Neuronal stem cell (in vitro differentiated cells): ENCODE data around the gene POLD4.
A peak's percentile ranks its signal among the peaks of the same experiment; 100 is the strongest.
"Not testable (repeated sequence)": the region's sequence is repeated elsewhere in the genome, so short reads cannot be mapped to it uniquely, and the experiment has no call there.

Source experiments
- DNase-seq: peaks from one replicate; pipeline ENCODE4 v3.0.0-alpha.2; 2013; ENCODE audit warnings: low spot score
- H2AFZ ChIP-seq: one replicate; pipeline ENCODE4 v1.6.1; 2013; ENCODE audit warnings: mild to moderate bottlenecking, low read length, inconsistent platforms
- H2AK5ac ChIP-seq: 2 replicates; pipeline ENCODE4 v1.6.1; 2013; ENCODE audit warnings: low read depth, mild to moderate bottlenecking, inconsistent platforms, low read length, moderate library complexity, mixed read lengths
- H2BK120ac ChIP-seq: 2 replicates; pipeline ENCODE4 v1.6.1; 2013; ENCODE audit warnings: low read depth, mild to moderate bottlenecking, inconsistent platforms, low read length, moderate library complexity, mixed read lengths
- H2BK12ac ChIP-seq: one replicate; pipeline ENCODE4 v1.6.1; 2013; ENCODE audit warnings: low read length, inconsistent platforms
- H2BK15ac ChIP-seq: 2 replicates; pipeline ENCODE4 v1.6.1; 2013; ENCODE audit warnings: mild to moderate bottlenecking, low read length, inconsistent platforms, mixed read lengths
- H2BK5ac ChIP-seq: one replicate; pipeline ENCODE4 v1.6.1; 2013; ENCODE audit warnings: inconsistent platforms, mild to moderate bottlenecking, low read length, moderate library complexity
- H3K14ac ChIP-seq: one replicate; pipeline ENCODE4 v1.6.1; 2013; ENCODE audit warnings: low read length, inconsistent platforms
- H3K18ac ChIP-seq: 2 replicates; pipeline ENCODE4 v1.6.1; 2013; ENCODE audit warnings: low read length, inconsistent platforms
- H3K23ac ChIP-seq: 2 replicates; pipeline ENCODE4 v1.6.1; 2013; ENCODE audit warnings: low read depth, mild to moderate bottlenecking, mixed read lengths, low read length, inconsistent platforms; ENCODE audit not compliant: poor library complexity
- H3K27ac ChIP-seq: replicated peaks from 3 replicates; pipeline ENCODE4 v1.5.1; 2013; ENCODE audit warnings: low read length, inconsistent platforms
- H3K27me3 ChIP-seq, 3 experiments: 2 replicates each; pipeline ENCODE4 v1.6.1; 2013; ENCODE audit warnings: low read length in 3 of 3, mild to moderate bottlenecking in 2 of 3, inconsistent platforms in 1 of 3, low read depth in 1 of 3, mixed read lengths in 1 of 3, moderate library complexity in 1 of 3; ENCODE audit not compliant: control insufficient read depth in 3 of 3, insufficient read depth in 3 of 3
- H3K36me3 ChIP-seq, 2 donors: replicated peaks in 1 of 2; 2 replicates each; pipeline ENCODE4 v1.6.1; 2013; ENCODE audit warnings: low read length in 2 of 2; ENCODE audit not compliant: control insufficient read depth in 2 of 2, insufficient read depth in 2 of 2
- H3K4ac ChIP-seq: 2 replicates; pipeline ENCODE4 v1.6.1; 2013; ENCODE audit warnings: inconsistent platforms, mild to moderate bottlenecking, low read length, moderate library complexity
- H3K4me1 ChIP-seq, 2 donors: 1 replicate in 1 of 2; 2 replicates in 1 of 2; pipeline ENCODE4 v1.6.1; 2013; ENCODE audit warnings: low read length in 2 of 2, low read depth in 1 of 2; ENCODE audit not compliant: control insufficient read depth in 2 of 2, insufficient read depth in 1 of 2
- H3K4me2 ChIP-seq: one replicate; pipeline ENCODE4 v1.6.1; 2013; ENCODE audit warnings: mild to moderate bottlenecking, low read length, inconsistent platforms; ENCODE audit not compliant: insufficient read depth, poor library complexity, severe bottlenecking
- H3K4me3 ChIP-seq, 2 donors: 2 replicates each; pipeline ENCODE4 v1.5.1; 2013; ENCODE audit warnings: low read length in 2 of 2, mild to moderate bottlenecking in 2 of 2, inconsistent platforms in 1 of 2, moderate library complexity in 1 of 2
- H3K79me1 ChIP-seq: one replicate; pipeline ENCODE4 v1.6.1; 2013; ENCODE audit warnings: low read depth, mild to moderate bottlenecking, inconsistent platforms, low read length, moderate library complexity
- H3K9ac ChIP-seq: one replicate; pipeline ENCODE4 v1.6.1; 2013; ENCODE audit warnings: mild to moderate bottlenecking, low read depth, low read length, inconsistent platforms; ENCODE audit not compliant: poor library complexity
- H3K9me3 ChIP-seq, 2 donors: replicated peaks in 1 of 2; 2 replicates each; pipeline versions ENCODE3 to v1.6.1; 2013; ENCODE audit warnings: low read length in 2 of 2, mild to moderate bottlenecking in 2 of 2, inconsistent platforms in 1 of 2, low read depth in 1 of 2, mixed read lengths in 1 of 2, moderate library complexity in 1 of 2; ENCODE audit not compliant: control insufficient read depth in 2 of 2, insufficient read depth in 1 of 2
- H4K8ac ChIP-seq: one replicate; pipeline ENCODE4 v1.6.1; 2013; ENCODE audit warnings: low read depth, mild to moderate bottlenecking, inconsistent platforms, low read length, moderate library complexity
- H4K91ac ChIP-seq: one replicate; pipeline ENCODE4 v1.6.1; 2013; ENCODE audit warnings: low read length, low read depth, mild to moderate bottlenecking, inconsistent platforms; ENCODE audit not compliant: poor library complexity
- WGBS, 2 donors: extraction: QIAGEN DNeasy Blood & Tissue Kit; methylation state at CpG; one replicate each; pipeline ENCODE4 v1.1.7; 2013; ENCODE audit warnings: missing lambda C conversion rate in 2 of 2, mixed read lengths in 1 of 2; ENCODE audit not compliant: insufficient read length in 2 of 2, insufficient replicate concordance in 1 of 2; ENCODE audit errors: extremely low coverage in 2 of 2; 5-methylcytosine and 5-hydroxymethylcytosine counted together

The POLD4 gene

GRCh38 chr11:67320011-67320410, 33.3 kb downstream of the POLD4 start:
- no peak overlapping the region for H3K18ac ChIP-seq
- no peak for DNase-seq
- H3K79me1 ChIP-seq = no peaks in the 10 kb centered on the region
- no peak overlapping the region for H4K8ac ChIP-seq
- peaks cover 0 to 9% (median 0%) of the 10 kb centered on the region in 3 experiments for H3K27me3 ChIP-seq
- peaks cover 5 to 6% of the 10 kb centered on the region in 2 donors for H3K4me1 ChIP-seq
- no peak overlapping the region for H3K4me2 ChIP-seq
- peaks cover 0 to 1% of the 10 kb centered on the region in 2 donors for H3K36me3 ChIP-seq
- H2AFZ ChIP-seq = no peak overlapping the region
- no peaks in the 10 kb centered on the region for H3K9me3 ChIP-seq
- H2AK5ac ChIP-seq = no peak overlapping the region
- H2BK15ac ChIP-seq = no peak overlapping the region
- no peak overlapping the region for H2BK120ac ChIP-seq
- H2BK12ac ChIP-seq = no peak overlapping the region
- H3K27ac ChIP-seq = no peak overlapping the region
- no CpG with 5 or more reads among the region's 3 CpGs for WGBS, 2 donors
- H3K9ac ChIP-seq = no peak overlapping the region
- no peak overlapping the region for H3K4me3 ChIP-seq
- no peak overlapping the region for H4K91ac ChIP-seq
- no peak overlapping the region for H3K14ac ChIP-seq
- H3K4ac ChIP-seq = no peak overlapping the region
- H3K23ac ChIP-seq = no peak overlapping the region
- H2BK5ac ChIP-seq = no peak overlapping the region

- not testable (repeated sequence) for H4K8ac ChIP-seq, H3K79me1 ChIP-seq, H3K27ac ChIP-seq, H3K9ac ChIP-seq, H3K18ac ChIP-seq, H2BK5ac ChIP-seq, H2BK15ac ChIP-seq, H3K36me3 ChIP-seq, DNase-seq, H2BK12ac ChIP-seq, H3K23ac ChIP-seq, H3K4me2 ChIP-seq, H3K14ac ChIP-seq, H3K4ac ChIP-seq, H3K27me3 ChIP-seq, H3K4me1 ChIP-seq, H2AFZ ChIP-seq, H2AK5ac ChIP-seq, H4K91ac ChIP-seq, H3K9me3 ChIP-seq, H2BK120ac ChIP-seq
- peak overlapping the region in 1 of 2 donors; percentile 88 for H3K4me3 ChIP-seq
- WGBS, 2 donors = no CpG with 5 or more reads among the region's 12 CpGs
Measured at GRCh38 chr11:67318876-67319275, 34.5 kb downstream of the POLD4 start.

- H2AFZ ChIP-seq = peak overlapping the region; percentile 98
- peak overlapping the region; percentile 88 to 90 for H3K4me3 ChIP-seq
- no peak overlapping the region for H2BK12ac ChIP-seq
- H4K91ac ChIP-seq = no peak overlapping the region
- peaks cover 0 to 9% (median 0%) of the 10 kb centered on the region in 3 experiments for H3K27me3 ChIP-seq
- H2AK5ac ChIP-seq = no peak overlapping the region
- no peak overlapping the region for H4K8ac ChIP-seq
- H3K9ac ChIP-seq = peak overlapping the region; percentile 88
- WGBS, 2 donors = no CpG with 5 or more reads among the region's 53 CpGs
- H3K18ac ChIP-seq = peak overlapping the region; percentile 90
- peaks cover 5 to 6% of the 10 kb centered on the region in 2 donors for H3K4me1 ChIP-seq
- no peak overlapping the region for H3K4ac ChIP-seq
- H3K23ac ChIP-seq = peak overlapping the region; percentile 92
- H3K36me3 ChIP-seq = peaks cover 0 to 1% of the 10 kb centered on the region in 2 donors
- H2BK120ac ChIP-seq = no peak overlapping the region
- H2BK15ac ChIP-seq = no peak overlapping the region
- peak overlapping the region; percentile 59 for H2BK5ac ChIP-seq
- H3K27ac ChIP-seq = no peak overlapping the region
- H3K4me2 ChIP-seq = peak overlapping the region; percentile 92
- no peak overlapping the region for H3K14ac ChIP-seq
- no peak for DNase-seq
- no peaks in the 10 kb centered on the region for H3K79me1 ChIP-seq
- H3K9me3 ChIP-seq = no peaks in the 10 kb centered on the region
Measured at GRCh38 chr11:67317888-67318555, 35.3 kb downstream of the POLD4 start.

GRCh38 chr11:67317205-67317887, 36.0 kb downstream of the POLD4 start:
- no peaks in the 10 kb centered on the region for H3K79me1 ChIP-seq
- peak overlapping the region; percentile 96 for H3K27ac ChIP-seq
- H3K9me3 ChIP-seq = no peaks in the 10 kb centered on the region
- H2AFZ ChIP-seq = peak overlapping the region; percentile 98
- H2BK5ac ChIP-seq = peak overlapping the region; percentile 59
- H4K91ac ChIP-seq = no peak overlapping the region
- no peak overlapping the region for H2BK120ac ChIP-seq
- no peak overlapping the region for H4K8ac ChIP-seq
- peak; percentile 99 for DNase-seq
- no peak overlapping the region for H3K14ac ChIP-seq
- H3K4me3 ChIP-seq = peak overlapping the region; percentile 88 to 90
- H2AK5ac ChIP-seq = no peak overlapping the region
- H2BK12ac ChIP-seq = no peak overlapping the region
- peaks cover 3 to 5% of the 10 kb centered on the region in 2 donors for H3K4me1 ChIP-seq
- peak overlapping the region; percentile 92 for H3K4me2 ChIP-seq
- H3K23ac ChIP-seq = peak overlapping the region; percentile 92
- no CpG with 5 or more reads among the region's 55 CpGs for WGBS, 2 donors
- H3K36me3 ChIP-seq = peaks cover 0 to 1% of the 10 kb centered on the region in 2 donors
- H3K4ac ChIP-seq = no peak overlapping the region
- H3K18ac ChIP-seq = peak overlapping the region; percentile 97
- H3K9ac ChIP-seq = peak overlapping the region; percentile 90
- no peak overlapping the region for H2BK15ac ChIP-seq
- peaks cover 0 to 9% (median 0%) of the 10 kb centered on the region in 3 experiments for H3K27me3 ChIP-seq
